Activated T-helper 2 cell treated with anti-CD3 and anti-CD28 coated beads, Interferon-gamma antibody, Interleukin-2, Interleukin-4, amounts not matched to agents 10 μg/mL and 5 μg/mL and 100 μg/mL, durations not matched to agents 14 hours and 24 hours and 36 hours (primary cell): ENCODE data around the gene MRAS. TPM values are rescaled to one million over a fixed set of nuclear protein-coding genes. Genes with fewer than 3 reads are reported as not detected.
"Not testable (repeated sequence)": the region's sequence is repeated elsewhere in the genome, so short reads cannot be mapped to it uniquely, and the experiment has no call there.

Experiments
- DNase-seq: peaks from one replicate; pipeline ENCODE4 v3.0.0; 2021; ENCODE audit warnings: low spot score
- H3K27ac Mint-ChIP-seq: one replicate; pipeline ENCODE4 v1.8.0; 2021; ENCODE audit warnings: mixed read lengths
- H3K27me3 Mint-ChIP-seq: one replicate; pipeline ENCODE4 v1.8.0; 2021; ENCODE audit warnings: low read depth, mixed read lengths
- H3K36me3 Mint-ChIP-seq: one replicate; pipeline ENCODE4 v1.8.0; 2021; ENCODE audit warnings: low read depth, mixed read lengths
- H3K4me1 Mint-ChIP-seq: one replicate; pipeline ENCODE4 v1.8.0; 2021; ENCODE audit warnings: low read depth, mixed read lengths
- H3K4me3 Mint-ChIP-seq: one replicate; pipeline ENCODE4 v1.8.0; 2021; ENCODE audit warnings: low read depth, mild to moderate bottlenecking, moderate library complexity, mixed read lengths
- H3K9me3 Mint-ChIP-seq: one replicate; pipeline ENCODE4 v1.8.0; 2021; ENCODE audit warnings: mixed read lengths
- intact Hi-C: fragments of 100-400 bp; cut with micrococcal nuclease; formaldehyde crosslinking; loops from one replicate; pipeline ENCODE4 v1.15.1; 2023
- total RNA-seq: library from RNA; stranded (reverse); gene quantifications from 2 replicates; pipeline ENCODE4 v1.2.3, GENCODE V29; 2022

MRAS gene
- total RNA-seq, 1 donor from 2014 or later, result not detected

DNA sequence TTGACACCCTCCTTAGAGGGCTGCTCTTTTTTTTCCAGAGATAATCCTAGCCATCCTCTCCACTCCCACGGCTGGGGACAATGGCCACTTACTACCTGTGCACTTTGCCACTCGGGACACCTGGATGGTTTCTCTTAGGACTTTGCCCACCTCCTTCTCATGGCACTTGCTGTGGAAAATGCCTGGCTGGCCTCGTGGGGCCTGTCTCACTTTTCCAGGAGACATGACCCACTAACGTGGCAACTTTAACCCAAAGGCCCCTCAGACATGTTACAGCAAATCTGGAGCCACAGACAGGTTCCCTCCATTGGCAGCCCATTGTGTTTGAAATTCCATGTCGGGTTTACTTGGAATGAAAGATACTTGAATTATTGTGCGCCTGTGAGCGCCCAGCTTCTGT, 56.6 kb downstream of the MRAS start:
- Mint-ChIP-seq H3K27ac (no peak overlapping the region), H3K9me3 (no peaks in the 10 kb centered on the region), H3K4me1 (no peaks in the 10 kb centered on the region), H3K36me3 (no peaks in the 10 kb centered on the region), H3K4me3 (no peak overlapping the region), H3K27me3 (peaks cover 11% of the 10 kb centered on the region)
- intact Hi-C loops, result no loop called here
- no peak for DNase-seq

DNA sequence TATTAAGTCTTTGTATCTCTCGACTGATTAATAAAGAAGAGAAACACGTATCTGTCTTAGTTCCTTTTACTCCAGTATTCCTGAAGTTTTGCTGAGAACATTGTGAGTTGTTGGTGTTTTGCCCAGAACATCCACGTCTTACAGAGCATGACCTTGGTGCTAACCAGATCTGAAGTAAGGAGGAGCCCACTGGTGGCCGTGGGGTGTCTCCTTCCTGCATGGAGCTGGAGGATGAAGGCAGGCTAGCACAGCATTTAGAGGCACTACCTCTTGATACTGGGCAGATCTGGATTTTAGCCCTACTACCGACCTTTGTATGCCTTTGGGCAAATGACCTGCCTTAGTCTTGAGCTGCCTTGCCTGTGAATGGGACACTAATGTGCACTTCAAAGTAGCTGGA, 57.1 kb downstream of the MRAS start:
- no peaks in the 10 kb centered on the region for H3K4me1 Mint-ChIP-seq
- no peak overlapping the region for H3K27ac Mint-ChIP-seq
- no peak for DNase-seq
- intact Hi-C loops, result no loop called here
- H3K4me3 Mint-ChIP-seq, result no peak overlapping the region
- H3K36me3 Mint-ChIP-seq, result no peaks in the 10 kb centered on the region
- H3K27me3 Mint-ChIP-seq, result peaks cover 11% of the 10 kb centered on the region
- no peaks in the 10 kb centered on the region for H3K9me3 Mint-ChIP-seq

DNA sequence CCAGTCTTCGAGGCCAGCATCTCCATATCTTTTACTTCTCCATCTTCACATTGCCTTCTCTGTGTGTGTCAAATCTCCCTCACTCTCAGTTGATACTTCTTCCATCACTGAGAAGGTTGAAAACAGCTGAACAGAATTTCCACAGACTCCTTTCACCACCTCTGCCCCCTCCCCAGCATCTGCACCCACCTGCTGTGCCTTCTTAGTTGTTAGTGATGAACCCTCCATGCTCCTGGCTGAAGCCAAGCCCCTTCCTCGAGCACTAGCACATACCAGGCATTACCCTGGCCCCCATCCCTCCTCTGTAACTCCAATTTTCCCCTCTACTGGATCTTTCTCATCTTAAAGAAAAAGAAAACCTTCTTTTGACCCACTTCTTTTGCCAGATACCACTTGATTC, 58.2 kb downstream of the MRAS start:
- no peaks in the 10 kb centered on the region for H3K9me3 Mint-ChIP-seq
- intact Hi-C loops, result no loop called here
- H3K36me3 Mint-ChIP-seq, result no peaks in the 10 kb centered on the region
- no peak overlapping the region for H3K4me3 Mint-ChIP-seq
- H3K4me1 Mint-ChIP-seq, result no peaks in the 10 kb centered on the region
- H3K27me3 Mint-ChIP-seq, result peaks cover 11% of the 10 kb centered on the region
- no peak overlapping the region for H3K27ac Mint-ChIP-seq
- DNase-seq, result no peak

DNA sequence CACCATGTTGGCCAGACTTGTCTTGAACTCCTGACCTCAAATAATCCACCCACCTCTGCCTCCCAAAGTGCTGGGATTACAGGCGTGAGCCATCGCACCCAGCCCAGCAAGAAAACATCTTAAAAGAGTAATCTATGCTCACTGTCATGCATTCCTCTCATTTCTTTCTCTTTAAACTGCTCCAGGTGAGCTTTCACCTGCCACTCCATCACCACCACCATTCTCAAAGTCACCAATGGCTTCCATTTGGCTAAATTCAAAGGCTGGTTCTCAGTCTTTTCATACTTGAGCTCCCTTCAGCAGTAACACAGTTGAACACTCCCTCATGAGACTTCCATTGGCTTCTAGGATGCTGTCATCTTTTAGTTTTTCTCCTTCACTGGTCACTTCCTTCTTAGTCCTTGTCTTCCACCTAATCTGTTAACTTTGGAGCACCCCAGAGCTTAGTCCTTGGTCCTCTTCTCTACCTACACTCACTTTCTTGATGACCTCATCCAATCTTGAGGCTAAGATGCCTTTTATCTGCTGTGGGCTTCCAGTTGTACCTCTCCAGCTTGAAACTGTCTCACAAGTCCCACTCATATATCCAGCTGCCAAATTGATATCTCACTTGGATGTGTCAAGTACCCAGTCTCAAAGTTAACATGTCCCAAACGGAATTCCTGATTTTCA, 59.0 kb downstream of the MRAS start:
- H3K27me3 Mint-ChIP-seq, result peaks cover 11% of the 10 kb centered on the region
- DNase-seq, result no peak
- H3K4me3 Mint-ChIP-seq, result no peak overlapping the region
- H3K27ac Mint-ChIP-seq, result no peak overlapping the region
- no peaks in the 10 kb centered on the region for H3K4me1 Mint-ChIP-seq
- intact Hi-C loops, result no loop called here
- no peaks in the 10 kb centered on the region for H3K36me3 Mint-ChIP-seq
- no peaks in the 10 kb centered on the region for H3K9me3 Mint-ChIP-seq

DNA sequence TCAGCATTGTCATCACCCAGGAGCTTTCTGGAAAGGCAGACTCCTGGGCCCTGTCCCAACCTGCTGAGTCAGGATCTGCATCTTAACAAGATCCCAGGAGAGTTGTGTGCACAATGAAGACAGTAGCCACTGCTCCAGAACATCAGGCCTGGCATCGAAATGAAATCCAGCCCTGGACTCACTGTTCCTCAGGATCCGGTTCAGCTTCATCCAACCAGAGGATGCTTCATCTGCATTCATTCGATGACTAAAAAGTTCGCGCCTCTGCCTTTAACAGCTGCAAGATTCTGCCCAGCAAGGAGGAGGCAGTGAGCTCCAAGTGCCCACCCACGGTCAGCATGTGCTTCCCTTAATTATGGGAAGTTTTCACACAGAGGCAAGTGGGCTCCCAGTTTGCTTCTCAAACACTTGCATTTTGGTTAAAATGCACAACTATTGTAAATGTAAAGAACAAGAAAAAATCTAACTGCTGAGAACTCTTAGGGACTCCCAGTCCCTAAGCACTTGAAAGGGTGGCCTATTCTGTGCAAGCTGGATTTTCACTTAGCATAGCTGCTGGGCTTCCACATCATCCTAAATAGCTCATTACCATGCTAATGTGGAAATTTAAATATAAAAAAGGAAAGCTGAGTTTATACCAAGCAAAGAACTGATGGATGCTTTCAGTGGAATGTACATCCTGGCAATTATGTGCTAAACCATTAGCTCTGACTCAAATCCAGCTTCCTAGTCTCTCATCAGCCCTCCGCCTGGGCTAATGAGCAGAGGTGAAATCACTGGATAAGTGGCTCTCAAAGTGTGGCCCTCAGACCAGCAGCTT, 60.6 kb downstream of the MRAS start:
- Mint-ChIP-seq H3K27me3 (peaks cover 11% of the 10 kb centered on the region), H3K27ac (no peak overlapping the region), H3K4me1 (no peaks in the 10 kb centered on the region), H3K36me3 (no peaks in the 10 kb centered on the region), H3K9me3 (no peaks in the 10 kb centered on the region), H3K4me3 (no peak overlapping the region)
- intact Hi-C loops, result no loop called here
- no peak for DNase-seq

DNA sequence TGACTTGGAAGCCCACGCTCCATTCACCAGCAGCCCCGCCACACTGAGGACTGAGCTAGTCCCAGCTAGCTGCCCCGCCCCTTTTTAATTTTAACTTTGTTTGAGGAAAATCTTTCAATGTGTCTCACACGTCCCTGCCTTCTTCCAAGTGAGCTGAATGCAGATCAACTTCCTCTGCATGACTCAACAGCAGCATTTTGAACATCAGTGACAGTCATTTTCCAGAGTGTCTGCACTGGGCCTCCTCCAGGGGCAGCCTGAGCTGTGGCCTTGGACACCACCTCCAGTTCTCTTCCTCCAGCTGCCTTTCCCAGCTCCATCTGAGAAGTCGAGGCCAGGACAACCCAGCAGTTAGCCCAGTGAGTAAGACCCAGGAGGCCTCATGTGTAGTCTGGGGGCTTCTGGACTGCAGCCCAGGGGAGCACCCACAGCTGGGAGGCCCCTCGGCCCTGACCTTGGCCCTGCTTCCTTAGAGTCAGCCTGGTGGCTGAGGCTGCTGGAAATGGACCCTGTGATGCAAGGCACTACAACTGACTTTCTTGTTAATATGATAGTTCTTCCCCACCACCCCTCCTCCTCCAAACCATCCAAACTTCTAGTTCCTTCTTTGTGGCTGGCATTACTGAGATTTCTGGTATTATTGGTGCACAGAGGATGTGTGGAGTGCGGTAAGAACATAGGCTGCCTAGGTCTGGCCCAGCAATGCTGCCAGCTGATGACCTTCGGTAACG, 64.6 kb downstream of the MRAS start:
- no peaks in the 10 kb centered on the region for H3K36me3 Mint-ChIP-seq
- H3K9me3 Mint-ChIP-seq, result no peaks in the 10 kb centered on the region
- H3K4me1 Mint-ChIP-seq, result peaks cover 2% of the 10 kb centered on the region
- no peak overlapping the region for H3K27ac Mint-ChIP-seq
- peaks cover 10% of the 10 kb centered on the region for H3K27me3 Mint-ChIP-seq
- no peak overlapping the region for H3K4me3 Mint-ChIP-seq
- no peak for DNase-seq
- intact Hi-C loops, result no loop called here

DNA sequence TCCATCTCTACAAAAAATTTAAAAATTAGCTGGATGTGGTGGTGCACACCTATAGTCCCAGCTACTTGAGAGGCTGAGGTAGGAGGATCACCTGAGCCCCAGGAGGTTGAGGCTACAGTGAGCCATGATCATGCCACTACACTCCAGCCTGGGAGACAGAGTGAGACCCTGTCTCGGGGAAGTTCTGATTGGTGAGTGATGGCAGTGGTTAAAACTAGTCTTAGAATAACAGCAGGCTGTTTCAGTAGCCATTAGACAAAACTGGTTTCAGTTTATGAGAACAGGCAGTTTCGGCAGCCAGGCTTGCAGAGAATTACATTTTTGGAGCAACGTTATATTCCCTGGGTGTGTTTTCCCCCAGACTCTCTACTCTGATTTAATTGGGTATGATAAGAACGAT, 67.9 kb downstream of the MRAS start:
- not testable (repeated sequence) for DNase-seq, H3K9me3 Mint-ChIP-seq, H3K27ac Mint-ChIP-seq, H3K4me3 Mint-ChIP-seq, H3K4me1 Mint-ChIP-seq, H3K36me3 Mint-ChIP-seq
- intact Hi-C loops, result loop anchor here (5.0 kb wide), 1 partner anchor 176 kb away; the partner anchor contains the start of gene CEP70
- H3K27me3 Mint-ChIP-seq, result peaks cover 15% of the 10 kb centered on the region

DNA sequence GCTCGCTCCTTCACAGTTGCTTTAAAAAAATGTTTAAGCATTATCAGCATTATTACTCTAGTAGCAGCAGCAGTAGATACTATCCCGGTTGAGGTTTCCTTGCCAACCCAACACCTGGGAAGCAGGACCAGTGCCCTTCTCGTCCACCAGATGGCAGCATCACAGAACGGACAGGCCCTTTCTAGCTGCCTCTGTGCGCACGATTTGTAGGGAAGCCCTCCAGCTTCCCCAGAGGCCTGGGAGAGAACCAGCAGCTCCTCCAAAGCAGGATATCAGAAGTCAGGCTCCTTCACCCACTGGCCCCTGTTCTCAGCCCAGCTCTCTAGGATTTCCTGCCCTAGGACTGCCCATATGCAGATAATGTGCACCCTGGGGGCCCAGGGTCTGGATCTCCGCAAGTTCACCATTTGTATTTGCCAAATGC, 69.2 kb downstream of the MRAS start:
- DNase-seq, result peak; percentile 36
- Mint-ChIP-seq H3K9me3 (no peaks in the 10 kb centered on the region), H3K4me3 (no peak overlapping the region), H3K4me1 (peaks cover 2% of the 10 kb centered on the region), H3K27me3 (peaks cover 21% of the 10 kb centered on the region), H3K27ac (no peak overlapping the region), H3K36me3 (no peaks in the 10 kb centered on the region)
- intact Hi-C loops, result loop anchor here (1.0 to 5.0 kb wide), 2 partner anchors 175 to 506 kb away; partner anchors contain the start of gene CEP70

DNA sequence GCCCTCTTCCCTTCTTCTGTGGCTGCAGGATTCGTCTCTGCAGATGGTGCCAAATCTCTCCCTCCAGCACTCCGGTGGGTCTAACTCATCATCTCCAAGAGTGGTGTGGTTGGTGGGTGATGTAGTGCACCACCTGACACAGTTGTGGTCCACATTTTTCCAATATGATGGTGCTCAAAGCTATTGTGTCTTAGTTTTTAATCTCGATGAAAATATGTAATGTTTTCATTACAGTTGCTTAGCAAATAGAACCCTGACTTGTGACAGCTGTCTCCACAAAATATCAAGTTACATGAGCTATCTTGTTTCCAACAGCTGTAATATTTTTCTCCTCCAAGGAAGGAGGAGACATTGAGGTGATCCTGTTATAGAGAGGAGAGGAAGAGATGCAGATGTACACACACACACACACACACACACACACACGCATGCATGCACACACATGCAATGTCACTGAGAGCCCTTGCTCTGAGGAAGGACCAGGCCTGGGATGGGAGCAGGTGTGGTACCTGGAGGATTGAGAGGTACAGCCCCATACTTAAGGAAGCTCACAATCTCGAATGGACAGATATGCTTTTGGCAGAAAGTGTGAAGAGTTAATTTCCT, 70.3 kb downstream of the MRAS start:
- Mint-ChIP-seq H3K9me3 (no peaks in the 10 kb centered on the region), H3K27me3 (peaks cover 21% of the 10 kb centered on the region), H3K27ac (no peak overlapping the region), H3K4me1 (peaks cover 2% of the 10 kb centered on the region), H3K36me3 (no peaks in the 10 kb centered on the region), H3K4me3 (no peak overlapping the region)
- intact Hi-C loops, result loop anchor here (5.0 kb wide), 1 partner anchor 174 kb away; the partner anchor contains the start of gene CEP70
- DNase-seq, result no peak

DNA sequence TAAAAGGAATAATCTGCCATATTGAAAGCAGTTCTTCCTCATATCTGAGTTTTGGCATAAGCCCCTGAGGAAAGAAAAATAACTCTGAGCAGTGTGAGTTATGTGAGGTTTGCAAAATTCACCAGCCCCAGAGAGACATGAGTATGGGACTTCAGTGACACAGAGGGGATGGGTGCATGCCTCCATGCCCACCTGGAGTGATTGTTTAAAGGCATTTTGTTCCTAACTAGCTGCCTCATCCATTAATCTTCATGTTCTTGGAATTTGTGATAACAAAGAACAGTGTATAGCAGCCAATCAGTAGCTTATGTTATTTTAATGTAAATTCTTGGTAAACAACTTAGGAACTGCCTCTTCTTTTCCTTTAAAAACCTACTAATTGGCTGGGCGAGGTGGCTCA, 74.9 kb downstream of the MRAS start:
- intact Hi-C loops, result no loop called here
- no peaks in the 10 kb centered on the region for H3K4me1 Mint-ChIP-seq
- DNase-seq, result no peak
- H3K4me3 Mint-ChIP-seq, result no peak overlapping the region
- H3K27ac Mint-ChIP-seq, result no peak overlapping the region
- H3K9me3 Mint-ChIP-seq, result no peaks in the 10 kb centered on the region
- H3K36me3 Mint-ChIP-seq, result no peaks in the 10 kb centered on the region
- H3K27me3 Mint-ChIP-seq, result peaks cover 15% of the 10 kb centered on the region

DNA sequence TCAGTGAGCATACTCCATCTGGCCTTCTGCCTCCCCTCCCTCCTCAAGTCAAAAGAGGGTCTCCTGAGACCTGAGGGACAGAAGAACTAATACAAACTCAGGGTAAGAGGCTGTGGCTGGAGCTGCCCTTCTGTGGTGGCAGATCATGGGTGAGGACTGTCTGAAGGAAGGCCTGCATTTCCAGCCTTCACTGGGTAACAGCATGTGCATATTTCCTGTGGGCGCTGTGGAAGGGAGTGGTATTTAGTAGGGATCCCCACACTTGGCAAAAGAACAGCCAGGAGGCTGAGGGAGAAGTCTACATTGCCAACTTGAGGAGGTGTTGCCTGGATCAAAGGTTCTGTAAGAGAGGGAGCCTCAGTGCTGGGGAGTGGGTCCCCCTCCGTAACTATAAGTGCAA, 75.9 kb downstream of the MRAS start:
- DNase-seq, result no peak
- intact Hi-C loops, result no loop called here
- H3K4me1 Mint-ChIP-seq, result no peaks in the 10 kb centered on the region
- H3K27ac Mint-ChIP-seq, result no peak overlapping the region
- H3K27me3 Mint-ChIP-seq, result peaks cover 19% of the 10 kb centered on the region
- no peaks in the 10 kb centered on the region for H3K9me3 Mint-ChIP-seq
- no peak overlapping the region for H3K4me3 Mint-ChIP-seq
- no peaks in the 10 kb centered on the region for H3K36me3 Mint-ChIP-seq

DNA sequence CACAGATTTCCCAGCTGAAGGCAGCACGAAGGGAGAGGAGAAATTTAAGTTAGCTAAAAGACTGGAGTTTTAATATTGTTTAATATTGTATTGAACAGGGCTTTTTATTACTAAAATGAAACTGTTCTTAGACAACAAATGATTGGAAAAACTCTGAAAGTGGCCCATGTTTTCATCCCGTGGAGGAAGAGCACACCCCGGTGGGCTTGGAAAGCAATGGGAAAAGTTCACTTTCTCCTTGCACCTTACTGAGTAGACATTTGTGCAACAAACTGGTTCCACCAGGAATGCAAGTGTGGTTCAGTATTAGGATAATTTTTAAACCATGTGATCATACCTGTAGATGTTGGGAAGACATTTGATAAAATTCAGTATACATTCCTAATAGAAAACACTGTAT, 77.8 kb downstream of the MRAS start:
- Mint-ChIP-seq H3K36me3 (no peaks in the 10 kb centered on the region), H3K4me3 (no peak overlapping the region), H3K27ac (no peak overlapping the region), H3K27me3 (peaks cover 27% of the 10 kb centered on the region), H3K4me1 (no peaks in the 10 kb centered on the region), H3K9me3 (no peaks in the 10 kb centered on the region)
- DNase-seq, result no peak
- intact Hi-C loops, result no loop called here
